ENCODE data around the gene FNIP2.

- TF ChIP-seq CTCF (IDR thresholded peaks at IDR 0.05; ENCODE audit: borderline replicate concordance, extremely low read depth, low read length, poor library complexity, severe bottlenecking) (no peak), EZH2 (IDR thresholded peaks at IDR 0.05; ENCODE audit: borderline replicate concordance, low read depth, low read length, severe bottlenecking) (no peak)
These were observed 53.5 kb downstream of the FNIP2 start for GRCh38 chr4:158822348-158822747.
